Measurements from ENCODE around the gene TSC1.

TSC1 gene

GRCh38 chr9:132931178-132931735 lies 13.2 kb downstream of the TSC1 start:
- DNase-seq = no peak

GRCh38 chr9:132927704-132928103 lies 16.7 kb downstream of the TSC1 start:
- DNase-seq = no peak

- DNase-seq = no peak
These were observed 21.0 kb downstream of the TSC1 start for GRCh38 chr9:132923346-132923902.

GRCh38 chr9:132919614-132920268 lies 24.7 kb downstream of the TSC1 start:
- DNase-seq = no peak

- DNase-seq = no peak
These were observed 29.5 kb downstream of the TSC1 start for GRCh38 chr9:132914924-132915323.

GRCh38 chr9:132912131-132912530 lies 32.3 kb downstream of the TSC1 start:
- no peak for DNase-seq

- no peak for DNase-seq
These were observed 34.0 kb downstream of the TSC1 start for GRCh38 chr9:132910376-132910775.

- no peak for DNase-seq
These were observed 35.1 kb downstream of the TSC1 start for GRCh38 chr9:132909311-132909710.

GRCh38 chr9:132908635-132909034 lies 35.8 kb downstream of the TSC1 start:
- DNase-seq = peak; percentile 34

- DNase-seq = no peak
These were observed 38.7 kb downstream of the TSC1 start for GRCh38 chr9:132905726-132906125.

GRCh38 chr9:132903574-132904492 lies 40.6 kb downstream of the TSC1 start:
- DNase-seq = no peak

GRCh38 chr9:132901858-132902831 lies 42.3 kb downstream of the TSC1 start:
- peak; percentile 73 for DNase-seq

- no peak for DNase-seq
These were observed 46.4 kb downstream of the TSC1 start for GRCh38 chr9:132898051-132898450.

GRCh38 chr9:132896906-132897305 lies 47.5 kb downstream of the TSC1 start:
- DNase-seq = no peak

GRCh38 chr9:132896264-132896663 lies 48.2 kb downstream of the TSC1 start:
- DNase-seq = no peak

- no peak for DNase-seq
These were observed 49.3 kb downstream of the TSC1 start for GRCh38 chr9:132894862-132895835.

- no peak for DNase-seq
These were observed 50.1 kb downstream of the TSC1 start for GRCh38 chr9:132894346-132894745.

- DNase-seq = no peak
These were observed 52.0 kb downstream of the TSC1 start for GRCh38 chr9:132892400-132892799.

GRCh38 chr9:132888151-132888550 lies 56.3 kb downstream of the TSC1 start:
- no peak for DNase-seq

GRCh38 chr9:132887181-132888120 lies 57.0 kb downstream of the TSC1 start:
- DNase-seq = no peak
